K562 (cell line): ENCODE measurements around the gene BCL3. TPM values are rescaled to one million over a fixed set of nuclear protein-coding genes. Genes with fewer than 3 reads are reported as not detected.

ENCODE experiments used
- ARID1B ChIP-seq: fragments of 450-650 bp; IDR thresholded peaks from 2 replicates; pipeline ENCODE4 v1.6.1; 2016; ENCODE audit warnings: antibody characterized with exemption, mild to moderate bottlenecking, inconsistent platforms
- ARID4B ChIP-seq: sonication (generic); formaldehyde crosslinking; IDR thresholded peaks from 2 replicates; pipeline ENCODE4 v1.8.0; 2022; ENCODE audit warnings: mild to moderate bottlenecking, missing genetic modification reagents
- BDP1 ChIP-seq: IDR thresholded peaks from 3 replicates; pipeline ENCODE4 v1.6.1; 2011; ENCODE audit not compliant: insufficient read length, insufficient read depth
- CBFB ChIP-seq: sonication (generic); formaldehyde crosslinking; IDR thresholded peaks from 2 replicates; pipeline ENCODE4 v1.4.0; 2020; ENCODE audit warnings: mild to moderate bottlenecking, missing genetic modification reagents
- CCAR2 ChIP-seq: fragments of 200-400 bp; formaldehyde crosslinking; IDR thresholded peaks from 2 replicates; pipeline ENCODE4 v1.6.1; 2017; ENCODE audit warnings: mild to moderate bottlenecking, low read depth, low read length
- CHAMP1 ChIP-seq: fragments of 450-650 bp; IDR thresholded peaks from 2 replicates; pipeline ENCODE4 v1.6.1; 2016; ENCODE audit warnings: mild to moderate bottlenecking
- CUX1 ChIP-seq: fragments of 200-800 bp; sonication (Bioruptor generic); IDR thresholded peaks from 2 replicates; pipeline ENCODE4 v1.6.1; 2016; ENCODE audit warnings: missing genetic modification characterization, missing compliant biosample characterization
- PCBP2 ChIP-seq: fragments of 200-400 bp; formaldehyde crosslinking; IDR thresholded peaks from 2 replicates; pipeline ENCODE4 v1.6.1; 2018; ENCODE audit warnings: low read length, low read depth, mild to moderate bottlenecking, moderate library complexity; ENCODE audit not compliant: poor library complexity, severe bottlenecking
- SMAD1 ChIP-seq: fragments of 150-350 bp; IDR thresholded peaks from 2 replicates; pipeline ENCODE4 v1.6.1; 2014; ENCODE audit warnings: low read length, low read depth; ENCODE audit not compliant: partially characterized antibody
- SMARCB1 ChIP-seq: IDR thresholded peaks from 2 replicates; pipeline ENCODE4 v1.6.1; 2011; ENCODE audit warnings: improper control_type of control experiment, low read depth; ENCODE audit not compliant: insufficient read length
- ZFX ChIP-seq: sonication (generic); formaldehyde crosslinking; IDR thresholded peaks from 2 replicates; pipeline ENCODE4 v1.8.0; 2022; ENCODE audit warnings: mild to moderate bottlenecking, missing genetic modification reagents, moderate library complexity
- ZNF212 ChIP-seq: fragments of 450-650 bp; formaldehyde crosslinking; IDR thresholded peaks from 2 replicates; pipeline ENCODE4 v1.4.0; 2020; ENCODE audit warnings: mild to moderate bottlenecking
- ZNF589 ChIP-seq: fragments of 200-800 bp; sonication (Bioruptor generic); IDR thresholded peaks from 2 replicates; pipeline ENCODE4 v1.6.1; 2016; ENCODE audit warnings: low read depth, missing genetic modification characterization, missing compliant biosample characterization
- ZNF699 ChIP-seq: fragments of 250-450 bp; sonication (Bioruptor Pico); IDR thresholded peaks from 2 replicates; pipeline ENCODE4 v1.8.0; 2021; ENCODE audit warnings: mild to moderate bottlenecking, moderate library complexity; ENCODE audit not compliant: insufficient replicate concordance
- ZNF785 ChIP-seq: fragments of 250-450 bp; sonication (Bioruptor Pico); IDR thresholded peaks from 2 replicates; pipeline ENCODE4 v1.4.0; 2020; ENCODE audit warnings: mild to moderate bottlenecking
- polyA plus RNA-seq, 8 experiments: library from polyadenylated mRNA; depleted of rRNA in 4 of 8; stranded (reverse) in 5 of 8; unstranded in 3 of 8; fragments of >200 nt; fragmentation: Nextera tagmentation in 2 of 8; fragmentation: Illumina TruSeq in 1 of 8; extraction: Ambion mirVana in 2 of 8; extraction: Trizol in 1 of 8; gene quantifications; 2 replicates each; pipeline versions ENCODE4 v1.2.1 to v1.2.3, GENCODE V29; 2011 to 2014; ENCODE audit warnings: inconsistent platforms in 1 of 8, missing spikeins in 1 of 8
- total RNA-seq, 7 experiments: library from RNA; depleted of rRNA in 6 of 7; stranded (reverse); fragments of >200 nt in 6 of 7; fragmentation: Illumina TruSeq in 2 of 7; extraction: Trizol in 2 of 7; gene quantifications; 2 replicates each; pipeline versions ENCODE4 v1.2.1 to v1.2.3, GENCODE V29; 2011 to 2021; ENCODE audit warnings: low replicate concordance in 1 of 7

The BCL3 gene
- total and polyA plus RNA-seq, 9 of the 15 experiments (the other 6 are each of a cell fraction or from before 2014, with no cell fraction given), result 0.03 to 2.4 (median 0.50) TPM; not detected in 1

DNA sequence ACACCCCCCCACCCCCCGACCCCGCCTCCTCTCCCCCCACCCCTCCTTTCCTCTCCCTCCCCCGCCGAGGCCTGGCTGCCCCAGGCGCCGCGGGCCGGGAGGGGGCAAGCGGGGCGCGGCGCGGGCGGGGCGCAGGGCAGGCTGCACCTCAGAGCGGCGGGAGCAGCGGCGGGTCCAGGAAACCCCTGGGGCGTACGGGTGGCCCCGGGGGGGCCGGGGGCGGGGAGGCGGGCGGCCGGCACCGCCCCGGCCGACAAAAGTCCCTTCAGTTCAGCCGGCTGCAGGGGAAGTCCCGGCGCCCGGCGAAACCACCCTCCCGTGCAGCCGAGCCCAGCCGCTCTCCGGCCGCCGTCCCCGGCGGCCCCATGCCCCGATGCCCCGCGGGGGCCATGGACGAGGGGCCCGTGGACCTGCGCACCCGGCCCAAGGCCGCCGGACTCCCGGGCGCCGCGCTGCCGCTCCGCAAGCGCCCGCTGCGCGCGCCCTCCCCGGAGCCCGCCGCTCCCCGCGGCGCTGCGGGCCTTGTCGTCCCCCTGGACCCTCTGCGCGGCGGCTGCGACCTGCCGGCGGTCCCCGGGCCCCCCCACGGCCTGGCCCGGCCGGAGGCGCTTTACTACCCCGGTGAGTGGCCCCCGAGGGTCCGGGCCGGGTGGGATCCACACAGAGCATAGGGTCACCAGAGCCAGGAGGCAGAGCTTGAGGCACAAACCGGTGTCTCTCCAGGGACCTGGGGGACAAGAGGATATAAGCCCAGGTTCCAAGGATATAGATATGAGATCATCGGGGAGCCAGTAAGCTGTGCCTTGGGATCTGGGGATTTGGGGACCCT is at the start of gene BCL3 (continued):
- TF ChIP-seq CUX1 (CRISPR knock-in tag), result no peak
- peak; percentile 51 for TF ChIP-seq ZFX (CRISPR knock-in tag)
- no peak for TF ChIP-seq SMARCB1
- no peak for TF ChIP-seq ZNF212 (CRISPR knock-in tag)
- TF ChIP-seq CBFB (CRISPR knock-in tag), result no peak
- TF ChIP-seq PCBP2, result no peak
- no peak for TF ChIP-seq CCAR2
- TF ChIP-seq ARID4B (CRISPR knock-in tag), result no peak
- no peak for TF ChIP-seq ZNF785 (CRISPR knock-in tag)
- TF ChIP-seq BDP1, result no peak
- TF ChIP-seq SMAD1, result no peak
- TF ChIP-seq ZNF589 (CRISPR knock-in tag), result no peak
- TF ChIP-seq ZNF699 (CRISPR knock-in tag), result no peak
- TF ChIP-seq CHAMP1, result no peak
- TF ChIP-seq ARID1B, result no peak
